HepG2 (cell line): ENCODE measurements around the gene SUPV3L1. TPM values are rescaled to one million over a fixed set of nuclear protein-coding genes. Genes with fewer than 3 reads are reported as not detected.
A peak's percentile ranks its signal among the peaks of the same experiment; 100 is the strongest.

Experiments
- CEBPZ ChIP-seq: IDR thresholded peaks from 2 replicates; pipeline ENCODE4 v1.6.1; 2012; ENCODE audit warnings: low read length, improper control_type of control experiment
- FOXA1 ChIP-seq, 2 experiments: fragments of 450-650 bp in 1 of 2; sonication (generic) in 1 of 2; formaldehyde crosslinking in 1 of 2; IDR thresholded peaks; 2 replicates each; pipeline versions ENCODE4 v1.4.0 to v1.6.1; 2016 to 2020; ENCODE audit warnings: missing genetic modification reagents in 1 of 2
- HMGXB3 ChIP-seq: sonication (generic); formaldehyde crosslinking; IDR thresholded peaks from 2 replicates; pipeline ENCODE4 v1.4.0; 2020; ENCODE audit warnings: missing genetic modification reagents, borderline replicate concordance
- MTF1 ChIP-seq: sonication (generic); formaldehyde crosslinking; IDR thresholded peaks from 2 replicates; pipeline ENCODE4 v1.5.0; 2020; ENCODE audit warnings: missing genetic modification reagents
- NRL ChIP-seq: sonication (generic); formaldehyde crosslinking; IDR thresholded peaks from 2 replicates; pipeline ENCODE4 v1.5.0; 2020; ENCODE audit warnings: missing genetic modification reagents, mild to moderate bottlenecking, moderate library complexity, borderline replicate concordance
- polyA plus RNA-seq, 8 experiments: library from polyadenylated mRNA; depleted of rRNA in 3 of 8; stranded (reverse) in 7 of 8; unstranded in 1 of 8; fragments of >200 nt; fragmentation: Illumina TruSeq in 4 of 8; extraction: Trizol in 4 of 8; gene quantifications; 2 replicates each; pipeline versions ENCODE4 v1.2.1 to v1.2.3, GENCODE V29; 2011 to 2016; ENCODE audit warnings: low read depth in 4 of 8, missing spikeins in 1 of 8, mixed read lengths in 1 of 8; ENCODE audit not compliant: insufficient read depth in 1 of 8
- total RNA-seq, 5 experiments: library from RNA; depleted of rRNA; stranded (reverse); fragments of >200 nt; fragmentation: Illumina TruSeq; extraction: Trizol; gene quantifications; 2 replicates each; pipeline ENCODE4 v1.2.3, GENCODE V29; 2016; ENCODE audit warnings: low read depth in 1 of 5
- TF ChIP-seq, protein P1 (sequence below): IDR thresholded peaks from 2 replicates; pipeline ENCODE4 v1.6.1; 2016; ENCODE audit warnings: low read depth, borderline replicate concordance

Gene SUPV3L1
- total and polyA plus RNA-seq, 2 of the 13 experiments (the other 11 are each of a cell fraction or from before 2014, with no cell fraction given), result 28.8 to 45.7 TPM

- no peak for TF ChIP-seq FOXA1 (IDR thresholded peaks at IDR 0.05)
- TF ChIP-seq FOXA1 (CRISPR knock-in tag; IDR thresholded peaks at IDR 0.05), result 0 out of 2 replicates have a peak, but pooled peaks have one; percentile 27
- no peak for TF ChIP-seq MTF1 (CRISPR knock-in tag)
- TF ChIP-seq, protein P1, sequence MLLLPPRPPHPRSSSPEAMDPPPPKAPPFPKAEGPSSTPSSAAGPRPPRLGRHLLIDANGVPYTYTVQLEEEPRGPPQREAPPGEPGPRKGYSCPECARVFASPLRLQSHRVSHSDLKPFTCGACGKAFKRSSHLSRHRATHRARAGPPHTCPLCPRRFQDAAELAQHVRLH (CRISPR knock-in tag), result no peak
- TF ChIP-seq NRL, result no peak
- TF ChIP-seq HMGXB3 (CRISPR knock-in tag), result no peak
- TF ChIP-seq CEBPZ, result no peak
Measured at GRCh38 chr10:69237528-69238159, 57.6 kb downstream of the SUPV3L1 start (continued).
